Natural killer cell (primary cell): Measurements from ENCODE around the gene ADAMTSL5. TPM values are rescaled to one million over a fixed set of nuclear protein-coding genes. Genes with fewer than 3 reads are reported as not detected.

ENCODE experiments used
- ATAC-seq, 3 donors: fragments of 150-1000 bp in 2 of 3; fragments of 200-7000 bp in 1 of 3; cut with Tn5 transposase; 1 replicate in 1 of 3; 2 replicates in 2 of 3; pipeline ENCODE4 v1.10.0; 2021; ENCODE audit warnings: mild to moderate bottlenecking in 2 of 3, moderate library complexity in 2 of 3
- DNase-seq, 2 donors: peaks; one replicate each; pipeline versions ENCODE4 v3.0.0 to v3.0.0-alpha.2; 2013 to 2021; ENCODE audit warnings: mixed read lengths in 1 of 2
- H3K27ac ChIP-seq: one replicate; pipeline ENCODE4 v1.5.1; 2013; ENCODE audit warnings: mild to moderate bottlenecking, low read length
- H3K27me3 ChIP-seq: one replicate; pipeline ENCODE4 v1.6.1; 2013; ENCODE audit warnings: low read length; ENCODE audit not compliant: control insufficient read depth, insufficient read depth
- H3K36me3 ChIP-seq: one replicate; pipeline ENCODE4 v1.6.1; 2013; ENCODE audit warnings: low read length; ENCODE audit not compliant: control insufficient read depth, insufficient read depth
- H3K4me1 ChIP-seq: one replicate; pipeline ENCODE4 v1.6.1; 2013; ENCODE audit warnings: low read length; ENCODE audit not compliant: control insufficient read depth, insufficient read depth
- H3K4me3 ChIP-seq: one replicate; pipeline ENCODE4 v1.5.1; 2013; ENCODE audit warnings: low read length
- H3K9me3 ChIP-seq: one replicate; pipeline ENCODE4 v1.6.1; 2013; ENCODE audit warnings: low read length; ENCODE audit not compliant: control insufficient read depth, insufficient read depth
- H3K27ac Mint-ChIP-seq, 2 donors: one replicate each; pipeline ENCODE4 v1.8.0; 2022; ENCODE audit warnings: mild to moderate bottlenecking in 2 of 2, mixed read lengths in 2 of 2, moderate library complexity in 1 of 2
- H3K27me3 Mint-ChIP-seq, 2 donors: one replicate each; pipeline ENCODE4 v1.8.0; 2022; ENCODE audit warnings: low read depth in 2 of 2, mixed read lengths in 2 of 2
- H3K36me3 Mint-ChIP-seq: one replicate; pipeline ENCODE4 v1.8.0; 2022; ENCODE audit warnings: mixed read lengths
- H3K4me1 Mint-ChIP-seq, 2 donors: one replicate each; pipeline ENCODE4 v1.8.0; 2022; ENCODE audit warnings: mixed read lengths in 2 of 2
- H3K4me3 Mint-ChIP-seq: one replicate; pipeline ENCODE4 v1.8.0; 2022; ENCODE audit warnings: mild to moderate bottlenecking, moderate library complexity, mixed read lengths
- H3K9me3 Mint-ChIP-seq, 2 donors: one replicate each; pipeline ENCODE4 v1.8.0; 2022; ENCODE audit warnings: mixed read lengths in 2 of 2
- CTCF ChIP-seq: fragments of 200-600 bp; IDR thresholded peaks from one replicate; pipeline ENCODE4 v1.8.0; 2022; ENCODE audit warnings: antibody characterized with exemption
- WGBS: methylation state at CpG from one replicate; pipeline ENCODE4 v1.1.7; 2013; ENCODE audit warnings: missing lambda C conversion rate; ENCODE audit not compliant: insufficient coverage; 5-methylcytosine and 5-hydroxymethylcytosine counted together
- intact Hi-C: fragments of 100-400 bp; cut with micrococcal nuclease; formaldehyde crosslinking; loops from one replicate; pipeline ENCODE4 v1.14.2; 2022
- total RNA-seq, 4 donors: library from RNA; stranded (reverse); fragments of 120-200 nt in 1 of 4; gene quantifications; one replicate each; pipeline versions ENCODE4 v1.2.3 to v1.2.4, GENCODE V29; 2013 to 2022

Gene ADAMTSL5
- total RNA-seq, 3 donors from 2014 or later (not counting 1 experiment from before 2014, with no cell fraction given) = 0.70 to 2.5 (median 1.0) TPM

DNA sequence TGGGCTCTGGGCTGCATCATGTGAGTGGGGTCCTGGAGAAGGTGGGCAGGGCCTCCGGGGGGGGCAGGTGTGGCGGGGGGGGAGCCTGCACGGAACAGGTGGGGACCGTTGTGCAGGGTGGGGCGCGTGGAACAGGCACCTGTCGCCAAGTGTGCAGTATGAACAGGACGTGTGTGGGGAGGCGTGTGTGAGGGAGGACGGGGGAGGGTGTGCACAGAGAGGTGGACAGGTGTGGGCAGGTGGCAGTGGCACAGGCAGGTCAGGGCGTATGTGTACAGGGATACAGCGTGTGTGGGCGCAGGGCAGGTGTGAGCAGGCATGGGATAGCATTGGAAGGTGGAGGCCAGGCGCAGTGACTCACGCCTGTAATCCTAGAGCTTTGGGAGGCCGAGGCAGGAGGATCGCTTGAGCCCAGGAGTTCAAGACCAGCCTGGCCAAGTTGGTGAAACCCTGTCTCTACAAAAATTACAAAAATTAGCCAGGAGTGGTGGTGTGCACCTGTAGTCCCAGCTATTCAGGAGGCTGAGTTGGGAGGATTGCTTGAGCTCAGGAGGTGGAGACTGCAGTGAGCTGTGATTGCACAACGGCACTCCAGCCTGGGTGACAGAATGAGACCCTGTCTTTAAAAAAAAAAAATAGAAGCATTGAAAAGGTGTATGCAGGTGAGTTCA, 14.3 kb upstream of the ADAMTSL5 start:
- ATAC-seq = no peak
- Histone ChIP-seq H3K4me1 (no peaks in the 10 kb centered on the region), H3K27ac (no peak overlapping the region), H3K36me3 (no peaks in the 10 kb centered on the region), H3K4me3 (no peak overlapping the region), H3K9me3 (no peaks in the 10 kb centered on the region), H3K27me3 (peaks cover 20% of the 10 kb centered on the region)
- Mint-ChIP-seq H3K9me3 (no peaks in the 10 kb centered on the region), H3K36me3 (no peaks in the 10 kb centered on the region), H3K4me3 (no peak overlapping the region), H3K27ac (no peak overlapping the region), H3K27me3 (peaks cover 19 to 36% of the 10 kb centered on the region in 2 donors), H3K4me1 (peaks cover 0 to 8% of the 10 kb centered on the region in 2 donors)
- intact Hi-C loops = no loop called here
- 79% methylated on average over 18 of the region's 18 CpGs for WGBS
- TF ChIP-seq CTCF = no peak
- DNase-seq = no peak

DNA sequence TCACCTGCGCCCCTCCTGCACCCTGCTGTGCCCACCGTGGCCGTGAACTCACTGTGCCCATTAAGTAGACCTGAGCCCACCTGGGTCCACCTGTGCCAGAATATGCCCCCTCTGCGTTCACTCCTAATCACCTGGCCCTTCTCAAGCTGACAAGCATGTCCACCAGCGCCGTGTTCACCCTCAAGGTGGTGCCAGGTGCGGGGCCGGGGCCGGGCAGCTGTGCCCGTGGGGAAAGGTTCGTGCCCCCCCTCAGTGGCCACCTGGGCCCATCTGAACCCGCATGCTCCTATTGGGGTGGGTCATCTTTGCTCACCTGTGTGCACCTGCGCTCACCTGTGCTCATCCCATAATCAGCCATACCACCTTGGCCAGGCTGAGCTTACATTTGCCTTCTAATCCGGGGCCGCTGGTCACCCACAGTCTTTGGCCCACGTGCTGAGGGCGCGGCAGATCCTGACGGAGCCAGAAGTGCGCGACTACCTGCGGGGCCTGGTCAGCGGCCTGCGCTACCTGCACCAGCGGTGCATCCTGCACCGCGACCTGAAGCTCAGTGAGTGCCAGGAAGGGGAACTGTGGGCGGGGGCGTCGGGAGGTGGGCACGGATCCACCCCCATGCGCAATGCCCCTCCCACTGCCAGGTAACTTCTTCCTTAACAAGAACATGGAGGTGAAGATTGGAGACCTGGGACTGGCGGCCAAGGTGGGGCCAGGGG, 13.4 kb upstream of the ADAMTSL5 start:
- Mint-ChIP-seq H3K4me3 (no peak overlapping the region), H3K27ac (no peak overlapping the region)

GRCh38 chr19:1525343-1525742, 12.5 kb upstream of the ADAMTSL5 start:
- no peak overlapping the region for H3K4me3 ChIP-seq
- H3K9me3 ChIP-seq = no peaks in the 10 kb centered on the region
- H3K4me1 Mint-ChIP-seq = peaks cover 0 to 8% of the 10 kb centered on the region in 2 donors
- no peak overlapping the region for H3K27ac ChIP-seq
- H3K9me3 Mint-ChIP-seq = no peaks in the 10 kb centered on the region
- 67% methylated on average over 31 of the region's 31 CpGs for WGBS
- no peak overlapping the region for H3K4me3 Mint-ChIP-seq
- no peaks in the 10 kb centered on the region for H3K36me3 Mint-ChIP-seq
- no peak for TF ChIP-seq CTCF
- peaks cover 19 to 38% of the 10 kb centered on the region in 2 donors for H3K27me3 Mint-ChIP-seq
- no peak overlapping the region for H3K27ac Mint-ChIP-seq
- no peak for DNase-seq
- no peak for ATAC-seq
- peaks cover 20% of the 10 kb centered on the region for H3K27me3 ChIP-seq
- no peaks in the 10 kb centered on the region for H3K36me3 ChIP-seq
- intact Hi-C loops = no loop called here
- no peaks in the 10 kb centered on the region for H3K4me1 ChIP-seq

More for the DNA sequence above, 13.4 kb upstream of the ADAMTSL5 start:
- Histone ChIP-seq H3K36me3 (no peaks in the 10 kb centered on the region), H3K27ac (no peak overlapping the region), H3K4me3 (no peak overlapping the region), H3K9me3 (no peaks in the 10 kb centered on the region), H3K27me3 (peaks cover 20% of the 10 kb centered on the region), H3K4me1 (no peaks in the 10 kb centered on the region)
- no peaks in the 10 kb centered on the region for H3K36me3 Mint-ChIP-seq
- 80% methylated on average over 33 of the region's 33 CpGs for WGBS
- ATAC-seq = no peak
- peaks cover 0 to 8% of the 10 kb centered on the region in 2 donors for H3K4me1 Mint-ChIP-seq
- no peak for TF ChIP-seq CTCF
- DNase-seq = no peak
- intact Hi-C loops = no loop called here
- peaks cover 19 to 38% of the 10 kb centered on the region in 2 donors for H3K27me3 Mint-ChIP-seq
- H3K9me3 Mint-ChIP-seq = no peaks in the 10 kb centered on the region
